CD4-positive, alpha-beta T cell treated with Interleukin-4 for 1 hour (primary cell): ENCODE data around the gene MESP1.

Experiments used
- DNase-seq, 2 donors: peaks; one replicate each; pipeline ENCODE4 v3.0.0-alpha.2; 2020 to 2022

MESP1 gene

GRCh38 chr15:89755701-89756100 lies 4.7 kb upstream of the MESP1 start:
- no peak for DNase-seq

- DNase-seq = no peak
These were observed 3.5 kb upstream of the MESP1 start for GRCh38 chr15:89754361-89755154.

- DNase-seq = no peak
These were observed 2.8 kb upstream of the MESP1 start for GRCh38 chr15:89753855-89754254.

GRCh38 chr15:89751748-89752147 lies 699 bp upstream of the MESP1 start:
- DNase-seq = no peak

- no peak for DNase-seq
These were observed 994 bp downstream of the MESP1 start for GRCh38 chr15:89749951-89750559.

GRCh38 chr15:89749526-89749925 lies 1.5 kb downstream of the MESP1 start:
- DNase-seq = no peak

GRCh38 chr15:89749054-89749453 lies 2.0 kb downstream of the MESP1 start:
- DNase-seq = no peak

GRCh38 chr15:89747708-89748682 lies 3.1 kb downstream of the MESP1 start:
- DNase-seq = no peak

- DNase-seq = no peak
These were observed 4.7 kb downstream of the MESP1 start for GRCh38 chr15:89746386-89746780.

- DNase-seq = no peak
These were observed 5.3 kb downstream of the MESP1 start for GRCh38 chr15:89745768-89746167.

- no peak for DNase-seq
These were observed 5.9 kb downstream of the MESP1 start for GRCh38 chr15:89745131-89745530.

GRCh38 chr15:89743594-89743993 lies 7.5 kb downstream of the MESP1 start:
- DNase-seq = no peak

GRCh38 chr15:89743011-89743410 lies 8.0 kb downstream of the MESP1 start:
- no peak for DNase-seq

GRCh38 chr15:89740137-89740536 lies 10.9 kb downstream of the MESP1 start:
- DNase-seq = peak; percentile 62 to 76

GRCh38 chr15:89735773-89736172 lies 15.3 kb downstream of the MESP1 start:
- DNase-seq = no peak

GRCh38 chr15:89732451-89733172 lies 18.4 kb downstream of the MESP1 start:
- DNase-seq = no peak

GRCh38 chr15:89731275-89731674 lies 19.8 kb downstream of the MESP1 start:
- no peak for DNase-seq

GRCh38 chr15:89728254-89728653 lies 22.8 kb downstream of the MESP1 start:
- DNase-seq = no peak

GRCh38 chr15:89725064-89725463 lies 26.0 kb downstream of the MESP1 start:
- no peak for DNase-seq

- no peak for DNase-seq
These were observed 26.4 kb downstream of the MESP1 start for GRCh38 chr15:89724621-89725020.

- DNase-seq = no peak
These were observed 28.0 kb downstream of the MESP1 start for GRCh38 chr15:89723031-89723430.

GRCh38 chr15:89714775-89715174 lies 36.3 kb downstream of the MESP1 start:
- no peak for DNase-seq

GRCh38 chr15:89707577-89707976 lies 43.5 kb downstream of the MESP1 start:
- DNase-seq = no peak
